ENCODE results near the gene TMEM187.

The TMEM187 gene

GRCh38 chrX:153963546-153963945 is 9.0 kb upstream of the TMEM187 start:
- Histone ChIP-seq H3K27ac (no peak overlapping the region), H3K4me3 (no peak overlapping the region), H3K9ac (ENCODE audit: insufficient read length) (no peak overlapping the region), H3K9me3 (ENCODE audit: low read depth, low read length) (no peaks in the 10 kb centered on the region), H3K36me3 (ENCODE audit: insufficient read depth, low read length) (peaks cover 53% of the 10 kb centered on the region; the same call in 1 of the 2 replicates)
- TF ChIP-seq EZH2 (IDR thresholded peaks at IDR 0.05) (no peak), FOXP2 (optimal IDR thresholded peaks at IDR 0.05; ENCODE audit: control extremely low read depth, extremely low read length, insufficient read depth) (no peak), POLR2AphosphoS5 (IDR thresholded peaks at IDR 0.05; ENCODE audit: borderline replicate concordance, low read depth, low read length) (no peak)
- no peak for DNase-seq (ENCODE audit: low read depth, low spot score)

GRCh38 chrX:153964105-153964504 is 8.4 kb upstream of the TMEM187 start:
- Histone ChIP-seq H3K4me3 (no peak overlapping the region), H3K36me3 (ENCODE audit: insufficient read depth, low read length) (peaks cover 51% of the 10 kb centered on the region; the same call in 1 of the 2 replicates), H3K9ac (ENCODE audit: insufficient read length) (no peak overlapping the region), H3K9me3 (ENCODE audit: low read depth, low read length) (no peaks in the 10 kb centered on the region), H3K27ac (no peak overlapping the region)
- no peak for TF ChIP-seq EZH2 (IDR thresholded peaks at IDR 0.05)
- no peak for TF ChIP-seq POLR2AphosphoS5 (IDR thresholded peaks at IDR 0.05; ENCODE audit: borderline replicate concordance, low read depth, low read length)
- no peak for TF ChIP-seq FOXP2 (optimal IDR thresholded peaks at IDR 0.05; ENCODE audit: control extremely low read depth, extremely low read length, insufficient read depth)
- DNase-seq (ENCODE audit: low read depth, low spot score) = no peak

GRCh38 chrX:153965406-153965805 is 7.1 kb upstream of the TMEM187 start:
- H3K36me3 ChIP-seq (ENCODE audit: insufficient read depth, low read length) = peaks cover 45% of the 10 kb centered on the region; the same call in 1 of the 2 replicates
- H3K9me3 ChIP-seq (ENCODE audit: low read depth, low read length) = no peaks in the 10 kb centered on the region
- no peak overlapping the region for H3K4me3 ChIP-seq
- no peak for TF ChIP-seq FOXP2 (optimal IDR thresholded peaks at IDR 0.05; ENCODE audit: control extremely low read depth, extremely low read length, insufficient read depth)
- TF ChIP-seq POLR2AphosphoS5 (IDR thresholded peaks at IDR 0.05; ENCODE audit: borderline replicate concordance, low read depth, low read length) = no peak
- TF ChIP-seq EZH2 (IDR thresholded peaks at IDR 0.05) = no peak
- no peak overlapping the region for H3K9ac ChIP-seq (ENCODE audit: insufficient read length)
- H3K27ac ChIP-seq = no peak overlapping the region
- no peak for DNase-seq (ENCODE audit: low read depth, low spot score)

GRCh38 chrX:153966283-153966688 is 6.3 kb upstream of the TMEM187 start:
- no peak for DNase-seq (ENCODE audit: low read depth, low spot score)
- no peaks in the 10 kb centered on the region for H3K9me3 ChIP-seq (ENCODE audit: low read depth, low read length)
- no peak overlapping the region for H3K27ac ChIP-seq
- H3K4me3 ChIP-seq = no peak overlapping the region
- TF ChIP-seq EZH2 (IDR thresholded peaks at IDR 0.05) (no peak), POLR2AphosphoS5 (IDR thresholded peaks at IDR 0.05; ENCODE audit: borderline replicate concordance, low read depth, low read length) (no peak), FOXP2 (optimal IDR thresholded peaks at IDR 0.05; ENCODE audit: control extremely low read depth, extremely low read length, insufficient read depth) (no peak)
- no peak overlapping the region for H3K9ac ChIP-seq (ENCODE audit: insufficient read length)
- H3K36me3 ChIP-seq (ENCODE audit: insufficient read depth, low read length) = peaks cover 38% of the 10 kb centered on the region; the same call in 1 of the 2 replicates

- H3K9ac ChIP-seq (ENCODE audit: insufficient read length) = no peak overlapping the region
- DNase-seq (ENCODE audit: low read depth, low spot score) = no peak
- no peak for TF ChIP-seq FOXP2 (optimal IDR thresholded peaks at IDR 0.05; ENCODE audit: control extremely low read depth, extremely low read length, insufficient read depth)
- no peak for TF ChIP-seq POLR2AphosphoS5 (IDR thresholded peaks at IDR 0.05; ENCODE audit: borderline replicate concordance, low read depth, low read length)
- no peak for TF ChIP-seq EZH2 (IDR thresholded peaks at IDR 0.05)
Observed at GRCh38 chrX:153966841-153967535, 5.6 kb upstream of the TMEM187 start.

GRCh38 chrX:153967536-153968224 is 4.9 kb upstream of the TMEM187 start:
- TF ChIP-seq POLR2AphosphoS5 (IDR thresholded peaks at IDR 0.05; ENCODE audit: borderline replicate concordance, low read depth, low read length) (no peak), FOXP2 (optimal IDR thresholded peaks at IDR 0.05; ENCODE audit: control extremely low read depth, extremely low read length, insufficient read depth) (no peak), EZH2 (IDR thresholded peaks at IDR 0.05) (no peak)
- H3K9me3 ChIP-seq (ENCODE audit: low read depth, low read length) = no peaks in the 10 kb centered on the region
- H3K36me3 ChIP-seq (ENCODE audit: insufficient read depth, low read length) = peaks cover 24% of the 10 kb centered on the region; the same call in 1 of the 2 replicates
- H3K9ac ChIP-seq (ENCODE audit: insufficient read length) = peak overlapping the region; percentile 29
- no peak for DNase-seq (ENCODE audit: low read depth, low spot score)
- no peak overlapping the region for H3K27ac ChIP-seq
- peak overlapping the region; percentile 93 for H3K4me3 ChIP-seq

More at GRCh38 chrX:153966841-153967535, 5.6 kb upstream of the TMEM187 start:
- Histone ChIP-seq H3K36me3 (ENCODE audit: insufficient read depth, low read length) (peaks cover 30% of the 10 kb centered on the region; the same call in 1 of the 2 replicates), H3K4me3 (no peak overlapping the region), H3K9me3 (ENCODE audit: low read depth, low read length) (no peaks in the 10 kb centered on the region), H3K27ac (no peak overlapping the region)

GRCh38 chrX:153968255-153968654 is 4.3 kb upstream of the TMEM187 start:
- H3K36me3 ChIP-seq (ENCODE audit: insufficient read depth, low read length) = peaks cover 20% of the 10 kb centered on the region; the same call in 1 of the 2 replicates
- no peak for DNase-seq (ENCODE audit: low read depth, low spot score)
- TF ChIP-seq FOXP2 (optimal IDR thresholded peaks at IDR 0.05; ENCODE audit: control extremely low read depth, extremely low read length, insufficient read depth) (no peak), POLR2AphosphoS5 (IDR thresholded peaks at IDR 0.05; ENCODE audit: borderline replicate concordance, low read depth, low read length) (no peak), EZH2 (IDR thresholded peaks at IDR 0.05) (no peak)
- H3K9ac ChIP-seq (ENCODE audit: insufficient read length) = peak overlapping the region; percentile 29
- H3K4me3 ChIP-seq = peak overlapping the region; percentile 93
- no peak overlapping the region for H3K27ac ChIP-seq
- H3K9me3 ChIP-seq (ENCODE audit: low read depth, low read length) = no peaks in the 10 kb centered on the region

- H3K27ac ChIP-seq = no peak overlapping the region
- peaks cover 15% of the 10 kb centered on the region; the same call in 1 of the 2 replicates for H3K36me3 ChIP-seq (ENCODE audit: insufficient read depth, low read length)
- peak overlapping the region; percentile 93 for H3K4me3 ChIP-seq
Observed at GRCh38 chrX:153968754-153969124, 3.8 kb upstream of the TMEM187 start.

More at GRCh38 chrX:153968754-153969124, 3.8 kb upstream of the TMEM187 start:
- Histone ChIP-seq H3K9me3 (ENCODE audit: low read depth, low read length) (no peaks in the 10 kb centered on the region), H3K9ac (ENCODE audit: insufficient read length) (peak overlapping the region; percentile 70)
- DNase-seq (ENCODE audit: low read depth, low spot score) = no peak
- no peak for TF ChIP-seq EZH2 (IDR thresholded peaks at IDR 0.05)
- no peak for TF ChIP-seq FOXP2 (optimal IDR thresholded peaks at IDR 0.05; ENCODE audit: control extremely low read depth, extremely low read length, insufficient read depth)
- TF ChIP-seq POLR2AphosphoS5 (IDR thresholded peaks at IDR 0.05; ENCODE audit: borderline replicate concordance, low read depth, low read length) = no peak

All from SK-N-MC (cell line).